Chondrocyte (in vitro differentiated cells): ENCODE measurements around the gene TMUB2. TPM values are rescaled to one million over a fixed set of nuclear protein-coding genes. Genes with fewer than 3 reads are reported as not detected.

Experiments used
- DNase-seq: peaks from one replicate; pipeline ENCODE4 v3.0.0; 2021; ENCODE audit warnings: mixed read lengths, low spot score
- H3K27ac Mint-ChIP-seq: one replicate; pipeline ENCODE4 v1.8.0; 2021; ENCODE audit warnings: mild to moderate bottlenecking, moderate library complexity, mixed read lengths; ENCODE audit not compliant: unreplicated experiment
- H3K27me3 Mint-ChIP-seq: 2 replicates; pipeline ENCODE4 v1.8.0; 2021; ENCODE audit warnings: low read depth, mixed read lengths
- H3K36me3 Mint-ChIP-seq: 2 replicates; pipeline ENCODE4 v1.8.0; 2021; ENCODE audit warnings: low read depth, mixed read lengths
- H3K4me1 Mint-ChIP-seq: 2 replicates; pipeline ENCODE4 v1.8.0; 2021; ENCODE audit warnings: low read depth, mild to moderate bottlenecking, mixed read lengths
- H3K4me3 Mint-ChIP-seq: one replicate; pipeline ENCODE4 v1.8.0; 2021; ENCODE audit warnings: mild to moderate bottlenecking, moderate library complexity, mixed read lengths; ENCODE audit not compliant: unreplicated experiment
- H3K9me3 Mint-ChIP-seq: 2 replicates; pipeline ENCODE4 v1.8.0; 2021; ENCODE audit warnings: low read depth, mixed read lengths
- CTCF ChIP-seq: fragments of 200-600 bp; sonication (generic); IDR thresholded peaks from 2 replicates; pipeline ENCODE4 v1.5.0; 2021; ENCODE audit warnings: antibody characterized with exemption, mild to moderate bottlenecking, moderate library complexity
- microRNA-seq: library from miRNA; unstranded; fragments of <30 nt; microRNA quantifications from one replicate; pipeline ENCODE4 v1.2.0, GENCODE V29; 2020; ENCODE audit warnings: borderline number of aligned reads
- total RNA-seq: library from RNA; stranded (reverse); gene quantifications from 3 replicates; pipeline ENCODE4 v1.2.1, GENCODE V29; 2021

The TMUB2 gene
- total RNA-seq, 1 donor from 2014 or later = 34.8 TPM

GRCh38 chr17:44241106-44241624 is 54.4 kb downstream of the TMUB2 start:
- Mint-ChIP-seq H3K4me1 (no peaks in the 10 kb centered on the region), H3K27me3 (no peaks in the 10 kb centered on the region), H3K27ac (no peak overlapping the region), H3K9me3 (no peaks in the 10 kb centered on the region), H3K36me3 (no peaks in the 10 kb centered on the region), H3K4me3 (no peak overlapping the region)
- no peak for TF ChIP-seq CTCF
- no peak for DNase-seq

Small RNAs within 50 kb of the gene (microRNA-seq; reads per million reads assigned to microRNA genes)
- gene MIR6782 = not detected

Other genes with a start within 250 kb of the TMUB2 start
- not detected in 3 replicates for gene PPY, start 244.5 kb upstream of the TMUB2 start, total RNA-seq
- gene PYY, start 233.0 kb upstream of the TMUB2 start, total RNA-seq = not detected in 3 replicates
- 0.40 to 0.51 TPM (median 0.41 TPM) in 3 replicates for gene NAGS, start 182.3 kb upstream of the TMUB2 start, total RNA-seq
- gene TMEM101, start 172.0 kb upstream of the TMUB2 start, total RNA-seq = 14.1 to 20.4 TPM (median 19.0 TPM) in 3 replicates
- 48.3 to 51.0 TPM (median 49.7 TPM) in 3 replicates for gene LSM12, start 120.3 kb upstream of the TMUB2 start, total RNA-seq
- 52.3 to 70.5 TPM (median 59.2 TPM) in 3 replicates for gene G6PC3, start 116.2 kb upstream of the TMUB2 start, total RNA-seq
- gene HDAC5, start 63.3 kb upstream of the TMUB2 start, total RNA-seq = 46.3 to 51.2 TPM (median 47.0 TPM) in 3 replicates
- 1.3 to 2.8 TPM (median 2.0 TPM) in 3 replicates for gene HROB, start 45.0 kb upstream of the TMUB2 start, total RNA-seq
- not detected in 3 replicates for gene ASB16, start 16.3 kb upstream of the TMUB2 start, total RNA-seq
- 79.7 to 100 TPM (median 93.4 TPM) in 3 replicates for gene ATXN7L3, start 12.9 kb downstream of the TMUB2 start, total RNA-seq
- gene UBTF, start 32.7 kb downstream of the TMUB2 start, total RNA-seq = 62.1 to 108 TPM (median 62.9 TPM) in 3 replicates
- not detected in 3 replicates for gene SLC4A1, start 81.2 kb downstream of the TMUB2 start, total RNA-seq
- gene RUNDC3A, start 121.6 kb downstream of the TMUB2 start, total RNA-seq = 0.40 to 0.77 TPM (median 0.77 TPM) in 3 replicates
- gene SLC25A39, start 137.9 kb downstream of the TMUB2 start, total RNA-seq = 78.6 to 95.5 TPM (median 84.1 TPM) in 3 replicates
- 340 to 401 TPM (median 342 TPM) in 3 replicates for gene GRN, start 158.3 kb downstream of the TMUB2 start, total RNA-seq
- 14.8 to 20.6 TPM (median 18.6 TPM) in 3 replicates for gene FAM171A2, start 176.9 kb downstream of the TMUB2 start, total RNA-seq
- 1.7 to 2.2 TPM (median 2.0 TPM) in 3 replicates for gene ITGA2B, start 202.7 kb downstream of the TMUB2 start, total RNA-seq